ENCODE measurements around the gene DBF4. TPM values are rescaled to one million over a fixed set of nuclear protein-coding genes. Genes with fewer than 3 reads are reported as not detected.

Gene DBF4
- total and polyA plus RNA-seq, 9 of the 15 experiments (the other 6 are each of a cell fraction or from before 2014, with no cell fraction given) = 37.8 to 145 (median 104) TPM

- TF ChIP-seq, protein P1, sequence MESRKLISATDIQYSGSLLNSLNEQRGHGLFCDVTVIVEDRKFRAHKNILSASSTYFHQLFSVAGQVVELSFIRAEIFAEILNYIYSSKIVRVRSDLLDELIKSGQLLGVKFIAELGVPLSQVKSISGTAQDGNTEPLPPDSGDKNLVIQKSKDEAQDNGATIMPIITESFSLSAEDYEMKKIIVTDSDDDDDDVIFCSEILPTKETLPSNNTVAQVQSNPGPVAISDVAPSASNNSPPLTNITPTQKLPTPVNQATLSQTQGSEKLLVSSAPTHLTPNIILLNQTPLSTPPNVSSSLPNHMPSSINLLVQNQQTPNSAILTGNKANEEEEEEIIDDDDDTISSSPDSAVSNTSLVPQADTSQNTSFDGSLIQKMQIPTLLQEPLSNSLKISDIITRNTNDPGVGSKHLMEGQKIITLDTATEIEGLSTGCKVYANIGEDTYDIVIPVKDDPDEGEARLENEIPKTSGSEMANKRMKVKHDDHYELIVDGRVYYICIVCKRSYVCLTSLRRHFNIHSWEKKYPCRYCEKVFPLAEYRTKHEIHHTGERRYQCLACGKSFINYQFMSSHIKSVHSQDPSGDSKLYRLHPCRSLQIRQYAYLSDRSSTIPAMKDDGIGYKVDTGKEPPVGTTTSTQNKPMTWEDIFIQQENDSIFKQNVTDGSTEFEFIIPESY (CRISPR knock-in tag; IDR thresholded peaks at IDR 0.05) = 0 out of 2 replicates have a peak, but pooled peaks have one; percentile 5
- TF ChIP-seq, protein P2, sequence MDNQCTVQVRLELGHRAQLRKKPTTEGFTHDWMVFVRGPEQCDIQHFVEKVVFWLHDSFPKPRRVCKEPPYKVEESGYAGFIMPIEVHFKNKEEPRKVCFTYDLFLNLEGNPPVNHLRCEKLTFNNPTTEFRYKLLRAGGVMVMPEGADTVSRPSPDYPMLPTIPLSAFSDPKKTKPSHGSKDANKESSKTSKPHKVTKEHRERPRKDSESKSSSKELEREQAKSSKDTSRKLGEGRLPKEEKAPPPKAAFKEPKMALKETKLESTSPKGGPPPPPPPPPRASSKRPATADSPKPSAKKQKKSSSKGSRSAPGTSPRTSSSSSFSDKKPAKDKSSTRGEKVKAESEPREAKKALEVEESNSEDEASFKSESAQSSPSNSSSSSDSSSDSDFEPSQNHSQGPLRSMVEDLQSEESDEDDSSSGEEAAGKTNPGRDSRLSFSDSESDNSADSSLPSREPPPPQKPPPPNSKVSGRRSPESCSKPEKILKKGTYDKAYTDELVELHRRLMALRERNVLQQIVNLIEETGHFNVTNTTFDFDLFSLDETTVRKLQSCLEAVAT (IDR thresholded peaks at IDR 0.05) = peak; percentile 21 to 44; a peak in 1 of 4 replicates
- TF ChIP-seq CBFB (CRISPR knock-in tag; IDR thresholded peaks at IDR 0.05) (0 out of 2 replicates have a peak, but pooled peaks have one; percentile 34), ZKSCAN3 (CRISPR knock-in tag; IDR thresholded peaks at IDR 0.05) (no peak), SIN3A (IDR thresholded peaks at IDR 0.05; ENCODE audit: borderline replicate concordance in 2 of 2, control insufficient read depth in 1 of 2, low read depth in 2 of 2, low read length in 2 of 2) (peak in 1 of 2 experiments; percentile 15; a peak in 1 of 4 replicates), GATA2 (CRISPR knock-in tag; IDR thresholded peaks at IDR 0.05) (no peak)
Observed at GRCh38 chr7:87875151-87876039, 898 bp upstream of the DBF4 start (continued).

Data from K562 (cell line).